Measurements from ENCODE around the gene OPA3.

The OPA3 gene

GRCh38 chr19:45608948-45609347 lies 24.3 kb upstream of the OPA3 start:
- no peak for TF ChIP-seq CTCF (IDR thresholded peaks at IDR 0.05; ENCODE audit: unreplicated experiment in 3 of 3)
- H3K9me3 Mint-ChIP-seq = peaks cover 8% of the 10 kb centered on the region
- H3K4me3 Mint-ChIP-seq = no peak overlapping the region
- H3K36me3 Mint-ChIP-seq (ENCODE audit: low read depth) = peaks cover 35% of the 10 kb centered on the region
- peaks cover 6% of the 10 kb centered on the region for H3K4me1 Mint-ChIP-seq
- peaks cover 4% of the 10 kb centered on the region for H3K27me3 Mint-ChIP-seq (ENCODE audit: low read depth)
- no peak overlapping the region for H3K27ac Mint-ChIP-seq

GRCh38 chr19:45607071-45608029 lies 22.7 kb upstream of the OPA3 start:
- Mint-ChIP-seq H3K4me1 (peaks cover 8% of the 10 kb centered on the region), H3K27me3 (ENCODE audit: low read depth) (peaks cover 20% of the 10 kb centered on the region), H3K27ac (peak overlapping the region; percentile 23 to 56 (median 49))

GRCh38 chr19:45601524-45602374 lies 17.1 kb upstream of the OPA3 start, which contains the start of gene GPR4:
TSS of gene GPR4 (minus strand) at chr19:45602212. CDS start at chr19:45591866, 10,346 bp downstream.
- peaks cover 76% of the 10 kb centered on the region for H3K27me3 Mint-ChIP-seq (ENCODE audit: low read depth)
- no peaks in the 10 kb centered on the region for H3K9me3 Mint-ChIP-seq
- no peak for TF ChIP-seq CTCF (IDR thresholded peaks at IDR 0.05; ENCODE audit: unreplicated experiment in 3 of 3)
- peaks cover 19% of the 10 kb centered on the region for H3K4me1 Mint-ChIP-seq
- H3K27ac Mint-ChIP-seq = no peak within 1 kb of the TSS
- peak within 1 kb of the TSS; percentile 67 to 73 (median 71) for H3K4me3 Mint-ChIP-seq
- no peaks in the 10 kb centered on the region for H3K36me3 Mint-ChIP-seq (ENCODE audit: low read depth)

More at GRCh38 chr19:45607071-45608029, 22.7 kb upstream of the OPA3 start:
- TF ChIP-seq CTCF (IDR thresholded peaks at IDR 0.05; ENCODE audit: unreplicated experiment in 3 of 3) = peak; percentile 79 to 82 (median 81)
- peaks cover 8% of the 10 kb centered on the region for H3K9me3 Mint-ChIP-seq
- peaks cover 30% of the 10 kb centered on the region for H3K36me3 Mint-ChIP-seq (ENCODE audit: low read depth)
- H3K4me3 Mint-ChIP-seq = peak overlapping the region; percentile 54 to 67 (median 54)

GRCh38 chr19:45601115-45601514 lies 16.5 kb upstream of the OPA3 start:
- H3K27ac Mint-ChIP-seq = no peak overlapping the region
- H3K36me3 Mint-ChIP-seq (ENCODE audit: low read depth) = no peaks in the 10 kb centered on the region
- TF ChIP-seq CTCF (IDR thresholded peaks at IDR 0.05; ENCODE audit: unreplicated experiment in 3 of 3) = no peak
- H3K9me3 Mint-ChIP-seq = no peaks in the 10 kb centered on the region
- peak overlapping the region; percentile 65 to 71 (median 67) for H3K4me3 Mint-ChIP-seq
- H3K27me3 Mint-ChIP-seq (ENCODE audit: low read depth) = peaks cover 82% of the 10 kb centered on the region
- peaks cover 19% of the 10 kb centered on the region for H3K4me1 Mint-ChIP-seq

- H3K27me3 Mint-ChIP-seq (ENCODE audit: low read depth) = peaks cover 89% of the 10 kb centered on the region
- no peak overlapping the region for H3K27ac Mint-ChIP-seq
- no peaks in the 10 kb centered on the region for H3K36me3 Mint-ChIP-seq (ENCODE audit: low read depth)
- no peak overlapping the region for H3K4me3 Mint-ChIP-seq
- peaks cover 19% of the 10 kb centered on the region for H3K4me1 Mint-ChIP-seq
- no peaks in the 10 kb centered on the region for H3K9me3 Mint-ChIP-seq
- no peak for TF ChIP-seq CTCF (IDR thresholded peaks at IDR 0.05; ENCODE audit: unreplicated experiment in 3 of 3)
These were observed 15.8 kb upstream of the OPA3 start for GRCh38 chr19:45600340-45600885.

Data from nephron (organoid).